ENCODE results near the gene SIRT3.

SIRT3 gene

GRCh38 chr11:267491-267994 is 31.4 kb upstream of the SIRT3 start:
- Histone ChIP-seq H3K4me3 (ENCODE audit: low read depth in 1 of 2, low read length in 1 of 2) (peak overlapping the region; percentile 79 to 99), H3K4me1 (ENCODE audit: control insufficient read depth in 1 of 2, insufficient read depth in 1 of 2, low read depth in 1 of 2, low read length in 1 of 2) (peaks cover 35 to 38% of the 10 kb centered on the region in 2 experiments), H3K36me3 (no peaks in the 10 kb centered on the region), H3K27ac (peak overlapping the region; percentile 100), H3K9me3 (no peaks in the 10 kb centered on the region), H3K27me3 (no peaks in the 10 kb centered on the region)
- peak; percentile 9 for TF ChIP-seq CTCF (IDR thresholded peaks at IDR 0.05)

GRCh38 chr11:266676-267439 is 30.7 kb upstream of the SIRT3 start:
- Histone ChIP-seq H3K4me1 (ENCODE audit: control insufficient read depth in 1 of 2, insufficient read depth in 1 of 2, low read depth in 1 of 2, low read length in 1 of 2) (peaks cover 35 to 38% of the 10 kb centered on the region in 2 experiments), H3K27ac (peak overlapping the region; percentile 70), H3K27me3 (no peaks in the 10 kb centered on the region), H3K4me3 (ENCODE audit: low read depth in 1 of 2, low read length in 1 of 2) (no peak overlapping the region), H3K9me3 (no peaks in the 10 kb centered on the region), H3K36me3 (no peaks in the 10 kb centered on the region)
- TF ChIP-seq CTCF (IDR thresholded peaks at IDR 0.05), result no peak

- no peak overlapping the region for H3K27ac ChIP-seq
These were observed 25.5 kb upstream of the SIRT3 start for GRCh38 chr11:261624-262023.

GRCh38 chr11:259413-259812 is 23.3 kb upstream of the SIRT3 start:
- Histone ChIP-seq H3K9me3 (no peaks in the 10 kb centered on the region), H3K27ac (no peak overlapping the region), H3K27me3 (peaks cover 5% of the 10 kb centered on the region), H3K4me3 (ENCODE audit: low read depth in 1 of 2, low read length in 1 of 2) (no peak overlapping the region), H3K36me3 (no peaks in the 10 kb centered on the region), H3K4me1 (ENCODE audit: control insufficient read depth in 1 of 2, insufficient read depth in 1 of 2, low read depth in 1 of 2, low read length in 1 of 2) (no peaks in the 10 kb centered on the region)
- TF ChIP-seq CTCF (IDR thresholded peaks at IDR 0.05), result no peak

More at GRCh38 chr11:261624-262023, 25.5 kb upstream of the SIRT3 start:
- Histone ChIP-seq H3K4me1 (ENCODE audit: control insufficient read depth in 1 of 2, insufficient read depth in 1 of 2, low read depth in 1 of 2, low read length in 1 of 2) (no peaks in the 10 kb centered on the region), H3K27me3 (peaks cover 5% of the 10 kb centered on the region), H3K36me3 (no peaks in the 10 kb centered on the region), H3K4me3 (ENCODE audit: low read depth in 1 of 2, low read length in 1 of 2) (no peak overlapping the region), H3K9me3 (no peaks in the 10 kb centered on the region)
- no peak for TF ChIP-seq CTCF (IDR thresholded peaks at IDR 0.05)

GRCh38 chr11:257766-258493 is 21.8 kb upstream of the SIRT3 start:
- peaks cover 5% of the 10 kb centered on the region for H3K27me3 ChIP-seq
- TF ChIP-seq CTCF (IDR thresholded peaks at IDR 0.05), result no peak
- H3K9me3 ChIP-seq, result no peaks in the 10 kb centered on the region
- H3K27ac ChIP-seq, result no peak overlapping the region
- H3K36me3 ChIP-seq, result peaks cover 10% of the 10 kb centered on the region
- no peaks in the 10 kb centered on the region for H3K4me1 ChIP-seq (ENCODE audit: control insufficient read depth in 1 of 2, insufficient read depth in 1 of 2, low read depth in 1 of 2, low read length in 1 of 2)
- H3K4me3 ChIP-seq (ENCODE audit: low read depth in 1 of 2, low read length in 1 of 2), result no peak overlapping the region
